ENCODE data around the gene ALLC. TPM values are rescaled to one million over a fixed set of nuclear protein-coding genes. Genes with fewer than 3 reads are reported as not detected.
A peak's percentile ranks its signal among the peaks of the same experiment; 100 is the strongest.
"Not testable (repeated sequence)": the region's sequence is repeated elsewhere in the genome, so short reads cannot be mapped to it uniquely, and the experiment has no call there.

The ALLC gene
- total and polyA plus RNA-seq, 10 donors: not detected

GRCh38 chr2:3616435-3617197, 41.4 kb upstream of the ALLC start:
- 91 to 98% (median 94%) methylated on average over 14 to 25 of the region's 25 CpGs for WGBS, 5 donors
- not testable (repeated sequence) for H3K27me3 ChIP-seq (replicated peaks in 1 of 7)
- DNase-seq: peak; percentile 22

GRCh38 chr2:3617198-3617890, 40.7 kb upstream of the ALLC start:
- Histone ChIP-seq H3K4me1 (no peaks in the 10 kb centered on the region), H3K27me3 (replicated peaks in 1 of 7) (no peaks in the 10 kb centered on the region), H3K36me3 (no peaks in the 10 kb centered on the region), H3K4me3 (no peak overlapping the region), H3K27ac (no peak overlapping the region), H3K9me3 (peaks cover 0 to 43% (median 24%) of the 10 kb centered on the region in 8 donors)
- WGBS, 5 donors: 95 to 98% (median 96%) methylated on average over 21 of the region's 21 CpGs
- TF ChIP-seq POLR2A (IDR thresholded peaks at IDR 0.05) (no peak), POLR2AphosphoS5 (IDR thresholded peaks at IDR 0.05) (no peak), CTCF (IDR thresholded peaks at IDR 0.05 in 8 of 11, conservative IDR thresholded peaks at IDR 0.05 in 3 of 11) (no peak)
- intact Hi-C loops (cut with DNase I; ENCODE audit: low total_unique reads): no loop called here
- peak; percentile 41 for DNase-seq

More at GRCh38 chr2:3616435-3617197, 41.4 kb upstream of the ALLC start:
- intact Hi-C loops (cut with DNase I; ENCODE audit: low total_unique reads); H3K4me3 ChIP-seq; H3K36me3 ChIP-seq; H3K27ac ChIP-seq; H3K4me1 ChIP-seq: not testable (repeated sequence)
- peaks cover 0 to 43% (median 24%) of the 10 kb centered on the region in 8 donors for H3K9me3 ChIP-seq

- no peak for DNase-seq
- Histone ChIP-seq H3K27ac (no peak overlapping the region), H3K36me3 (no peaks in the 10 kb centered on the region), H3K9me3 (peaks cover 0 to 42% (median 23%) of the 10 kb centered on the region in 8 donors), H3K4me3 (no peak overlapping the region), H3K27me3 (replicated peaks in 1 of 7) (no peaks in the 10 kb centered on the region), H3K4me1 (no peaks in the 10 kb centered on the region)
- intact Hi-C loops (cut with DNase I; ENCODE audit: low total_unique reads): no loop called here
- TF ChIP-seq CTCF (IDR thresholded peaks at IDR 0.05 in 8 of 11, conservative IDR thresholded peaks at IDR 0.05 in 3 of 11) (no peak), POLR2AphosphoS5 (IDR thresholded peaks at IDR 0.05) (no peak), POLR2A (IDR thresholded peaks at IDR 0.05) (no peak)
Observed at GRCh38 chr2:3618367-3618766, 39.6 kb upstream of the ALLC start.

- intact Hi-C loops (cut with DNase I; ENCODE audit: low total_unique reads): no loop called here
- Histone ChIP-seq H3K36me3 (no peaks in the 10 kb centered on the region), H3K4me1 (no peaks in the 10 kb centered on the region), H3K9me3 (peaks cover 0 to 37% (median 22%) of the 10 kb centered on the region in 8 donors), H3K27ac (no peak overlapping the region), H3K4me3 (no peak overlapping the region), H3K27me3 (replicated peaks in 1 of 7) (no peaks in the 10 kb centered on the region)
- 86 to 95% (median 90%) methylated on average over 2 of the region's 2 CpGs for WGBS, 5 donors
- no peak for DNase-seq
- TF ChIP-seq POLR2AphosphoS5 (IDR thresholded peaks at IDR 0.05) (no peak), POLR2A (IDR thresholded peaks at IDR 0.05) (no peak), CTCF (IDR thresholded peaks at IDR 0.05 in 8 of 11, conservative IDR thresholded peaks at IDR 0.05 in 3 of 11) (no peak)
Observed at GRCh38 chr2:3619033-3619432, 39.0 kb upstream of the ALLC start.

GRCh38 chr2:3619661-3620060, 38.3 kb upstream of the ALLC start:
- H3K36me3 ChIP-seq; H3K27ac ChIP-seq; H3K4me1 ChIP-seq; intact Hi-C loops (cut with DNase I; ENCODE audit: low total_unique reads); H3K4me3 ChIP-seq; H3K27me3 ChIP-seq (replicated peaks in 1 of 7): not testable (repeated sequence)
- peak; percentile 24 for DNase-seq
- peaks cover 0 to 30% (median 17%) of the 10 kb centered on the region in 8 donors for H3K9me3 ChIP-seq
- WGBS, 5 donors: 91 to 97% (median 94%) methylated on average over 9 of the region's 9 CpGs
